Heart left ventricle (tissue), 16 donors: ENCODE data around the gene FBXL17. TPM values are rescaled to one million over a fixed set of nuclear protein-coding genes. Genes with fewer than 3 reads are reported as not detected.
A peak's percentile ranks its signal among the peaks of the same experiment; 100 is the strongest.

Experiments used
- ATAC-seq, 4 donors: fragments of 200-7000 bp; cut with Tn5 transposase; one replicate each; pipeline ENCODE4 v1.9.1; 2020 to 2022; ENCODE audit warnings: moderate library complexity in 4 of 4, mild to moderate bottlenecking in 3 of 4, moderate number of reproducible peaks in 1 of 4
- DNase-seq, 5 donors: peaks; one replicate each; pipeline ENCODE4 v3.0.0-alpha.2; 2020
- H3K27ac ChIP-seq, 12 donors: fragments of 200-600 bp; sonication (generic) in 4 of 12; one replicate each; pipeline versions ENCODE4 v1.5.0 to v1.8.0; 2016 to 2022; ENCODE audit warnings: mild to moderate bottlenecking in 2 of 12
- H3K27me3 ChIP-seq, 9 donors: fragments of 200-600 bp; sonication (generic) in 2 of 9; one replicate each; pipeline versions ENCODE4 v1.5.1 to v1.8.0; 2016 to 2022; ENCODE audit warnings: mild to moderate bottlenecking in 3 of 9
- H3K36me3 ChIP-seq, 9 donors: fragments of 200-600 bp; sonication (generic) in 2 of 9; one replicate each; pipeline versions ENCODE4 v1.5.0 to v1.8.0; 2018 to 2022; ENCODE audit warnings: mild to moderate bottlenecking in 2 of 9
- H3K4me1 ChIP-seq, 12 donors: fragments of 200-600 bp; sonication (generic) in 4 of 12; one replicate each; pipeline versions ENCODE4 v1.5.0 to v1.8.0; 2016 to 2022; ENCODE audit warnings: mild to moderate bottlenecking in 3 of 12
- H3K4me3 ChIP-seq, 12 donors: fragments of 200-600 bp; sonication (generic) in 4 of 12; one replicate each; pipeline versions ENCODE4 v1.5.0 to v1.8.0; 2017 to 2022; ENCODE audit warnings: mild to moderate bottlenecking in 9 of 12, moderate library complexity in 4 of 12
- H3K9me3 ChIP-seq, 12 donors: fragments of 200-600 bp; sonication (generic) in 4 of 12; one replicate each; pipeline versions ENCODE4 v1.5.0 to v1.8.0; 2016 to 2022; ENCODE audit warnings: mild to moderate bottlenecking in 1 of 12
- POLR2A ChIP-seq, 2 donors: fragments of 450-650 bp; IDR thresholded peaks; one replicate each; pipeline ENCODE4 v1.6.1; 2017; ENCODE audit warnings: antibody characterized with exemption in 2 of 2, mild to moderate bottlenecking in 2 of 2, moderate library complexity in 2 of 2
- WGBS, 4 donors: extraction: QIAGEN DNeasy Blood & Tissue Kit in 2 of 4; methylation state at CpG; one replicate each; pipeline versions ENCODE4 v1.1.5 to v1.1.7; 2013 to 2018; 5-methylcytosine and 5-hydroxymethylcytosine counted together
- intact Hi-C, 10 donors: fragments of 100-400 bp; cut with DNase I; formaldehyde crosslinking; loops; one replicate each; pipeline versions ENCODE4 v1.11.1 to v1.14.2; 2022
- polyA plus RNA-seq, 2 donors: library from polyadenylated mRNA; stranded (reverse); fragments of 200-250 nt; gene quantifications; one replicate each; pipeline ENCODE4 v1.2.3, GENCODE V29; 2013
- total RNA-seq, 9 donors: library from RNA; depleted of rRNA in 2 of 9; stranded (reverse); fragments of >200 nt in 2 of 9; fragmentation: NEBNext Ultra II Directional in 3 of 9; extraction: Animal tissue kit (Norgen Biotek cat#: 25700) in 3 of 9; gene quantifications; one replicate each; pipeline versions ENCODE4 v1.1.0 to v1.2.4, GENCODE V29; 2016 to 2023
- TF ChIP-seq, protein P1 (sequence below), 12 donors: fragments of 200-600 bp; sonication (generic) in 4 of 12; IDR thresholded peaks; one replicate each; pipeline versions ENCODE4 v1.5.0 to v1.8.0; 2018 to 2022; ENCODE audit warnings: antibody characterized with exemption in 12 of 12, mild to moderate bottlenecking in 5 of 12
- donor health status: ischemic (EF 13 %, LVEDD 7.1; RV severe dilation, severe dysfunction).
- donor health status: healthy with polysubstance abuse.
- donor health status: DM: no; HTN: yes; CAD: no.
- donor health status: DM: no; HTN: no; CAD: no.
- donor health status: ischemic (EF 25% LVEDD 6.9; RV normal size, moderate dysfunction).
- donor health status: ischemic (EF 25% LVEDD 5.7; RV mildly dilated, moderate dysfunction).
- donor health status: healthy.
- donor health status: DM: yes; HTN: yes; CAD: no.
- donor health status: ischemic (EF 35%, LVEDD 5.7; RV mildly dilated, moderate dysfunction).
- donor health status: nonischemic (EF 11% LVEDD 7.7; RV severe dilation, severe dysfunction).
- donor health status: DM: yes; HTN: yes; CAD: no.
- donor health status: PGD.
- donor health status: ischemic (EF 29% LVEDD 5.4; RV normal size, mild dysfunction).
- donor health status: nonischemic (EF 23%, LVEDD 6.1; RV moderate dilation, normal function).

The FBXL17 gene
- total and polyA plus RNA-seq, 11 donors: 10.2 to 39.4 (median 33.1) TPM

DNA sequence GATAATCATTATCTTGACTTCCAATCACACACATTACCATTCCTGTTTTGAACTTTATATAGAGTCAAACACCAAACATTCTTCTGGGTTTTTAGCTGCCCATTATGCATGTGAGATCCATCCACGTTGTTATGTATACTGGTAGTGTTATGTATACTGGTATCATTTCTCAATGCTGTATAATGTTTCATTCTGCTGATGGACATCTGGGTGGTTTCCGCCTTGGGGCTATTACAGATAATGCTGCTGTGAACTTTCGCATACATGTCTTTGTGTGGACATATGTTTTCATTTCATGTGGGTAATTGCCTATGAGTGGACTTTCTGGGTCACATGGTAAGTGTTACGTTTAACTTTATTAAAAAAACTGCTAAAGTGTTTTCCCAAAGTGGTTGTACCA lies 493.4 kb downstream of the FBXL17 start:
- DNase-seq (no peak), ATAC-seq (no peak)
- Histone ChIP-seq H3K4me3 (no peak overlapping the region), H3K9me3 (no peaks in the 10 kb centered on the region), H3K27me3 (no peaks in the 10 kb centered on the region), H3K36me3 (no peaks in the 10 kb centered on the region), H3K27ac (no peak overlapping the region), H3K4me1 (peaks cover 0 to 23% (median 3%) of the 10 kb centered on the region in 12 donors)
- WGBS, 4 donors: 95 to 98% (median 97%) methylated on average over 4 of the region's 4 CpGs
- intact Hi-C loops: no loop called here
- TF ChIP-seq, protein P1, sequence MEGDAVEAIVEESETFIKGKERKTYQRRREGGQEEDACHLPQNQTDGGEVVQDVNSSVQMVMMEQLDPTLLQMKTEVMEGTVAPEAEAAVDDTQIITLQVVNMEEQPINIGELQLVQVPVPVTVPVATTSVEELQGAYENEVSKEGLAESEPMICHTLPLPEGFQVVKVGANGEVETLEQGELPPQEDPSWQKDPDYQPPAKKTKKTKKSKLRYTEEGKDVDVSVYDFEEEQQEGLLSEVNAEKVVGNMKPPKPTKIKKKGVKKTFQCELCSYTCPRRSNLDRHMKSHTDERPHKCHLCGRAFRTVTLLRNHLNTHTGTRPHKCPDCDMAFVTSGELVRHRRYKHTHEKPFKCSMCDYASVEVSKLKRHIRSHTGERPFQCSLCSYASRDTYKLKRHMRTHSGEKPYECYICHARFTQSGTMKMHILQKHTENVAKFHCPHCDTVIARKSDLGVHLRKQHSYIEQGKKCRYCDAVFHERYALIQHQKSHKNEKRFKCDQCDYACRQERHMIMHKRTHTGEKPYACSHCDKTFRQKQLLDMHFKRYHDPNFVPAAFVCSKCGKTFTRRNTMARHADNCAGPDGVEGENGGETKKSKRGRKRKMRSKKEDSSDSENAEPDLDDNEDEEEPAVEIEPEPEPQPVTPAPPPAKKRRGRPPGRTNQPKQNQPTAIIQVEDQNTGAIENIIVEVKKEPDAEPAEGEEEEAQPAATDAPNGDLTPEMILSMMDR (IDR thresholded peaks at IDR 0.05): no peak
- TF ChIP-seq POLR2A (IDR thresholded peaks at IDR 0.05): no peak

DNA sequence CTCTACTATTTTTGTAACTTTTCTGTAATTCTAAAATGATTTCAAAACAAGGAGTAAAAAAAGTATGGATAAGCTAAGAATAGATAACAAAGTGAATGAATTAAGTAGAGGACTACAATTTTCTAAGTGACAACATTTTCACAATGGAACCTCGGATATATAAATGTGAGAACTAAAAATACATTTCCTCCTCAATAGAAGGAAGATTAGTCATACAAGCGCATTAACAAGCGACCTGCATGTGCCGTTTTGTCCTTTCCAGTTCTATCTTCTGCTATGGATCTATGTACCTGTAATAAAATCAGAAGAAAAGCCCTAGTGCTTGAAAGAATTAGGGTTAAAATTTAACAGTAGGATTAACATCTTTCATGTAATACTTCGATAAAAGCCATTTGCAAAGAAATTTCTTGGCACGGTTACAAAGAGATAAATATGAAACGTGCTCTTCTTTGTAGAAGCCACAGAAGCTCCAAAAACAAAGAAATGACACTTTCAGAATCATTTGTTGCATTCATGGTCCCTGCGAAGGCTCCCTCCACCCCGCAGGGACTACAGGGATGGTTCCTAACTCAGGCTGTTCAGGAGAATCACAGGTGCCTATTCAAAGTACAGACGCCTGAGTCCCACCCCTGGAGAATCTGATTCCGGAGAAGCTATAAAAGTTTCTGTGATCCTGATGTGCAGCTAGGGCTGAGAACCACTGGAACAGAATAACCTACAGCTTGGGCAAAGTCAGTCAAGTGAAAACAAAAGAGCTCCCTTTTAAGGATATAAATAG lies 494.5 kb downstream of the FBXL17 start:
- Histone ChIP-seq H3K4me3 (peak overlapping the region in 4 of 12 donors; percentile 8 to 16 (median 11)), H3K27me3 (no peaks in the 10 kb centered on the region), H3K27ac (no peak overlapping the region), H3K9me3 (no peaks in the 10 kb centered on the region), H3K36me3 (no peaks in the 10 kb centered on the region), H3K4me1 (peaks cover 0 to 15% (median 1%) of the 10 kb centered on the region in 12 donors)
- TF ChIP-seq, protein P1 (IDR thresholded peaks at IDR 0.05): no peak
- no peak for TF ChIP-seq POLR2A (IDR thresholded peaks at IDR 0.05)
- peak in 1 of 4 donors; percentile 54 for ATAC-seq
- DNase-seq: no peak
- WGBS, 4 donors: 41 to 52% (median 49%) methylated on average over 11 of the region's 11 CpGs
- intact Hi-C loops: no loop called here

DNA sequence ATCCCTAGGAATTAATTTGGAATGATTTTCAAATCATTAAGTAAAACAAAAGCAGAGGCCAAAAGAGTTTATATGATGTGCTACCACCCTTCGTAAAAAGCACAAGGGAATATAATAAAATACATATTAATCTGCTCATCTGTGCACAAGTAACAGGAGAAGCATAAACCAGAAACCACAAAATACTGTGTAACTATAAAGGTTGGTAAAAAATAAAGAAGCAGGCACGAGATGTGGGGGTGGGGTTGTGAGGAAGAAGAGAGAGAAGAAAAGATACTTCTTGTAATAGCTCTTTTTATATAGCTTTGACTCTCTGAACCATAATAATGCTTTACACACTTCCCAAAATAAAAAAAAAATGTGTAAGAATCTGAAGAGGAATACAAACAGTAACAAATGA lies 496.3 kb downstream of the FBXL17 start:
- WGBS, 4 donors: 89 to 94% (median 93%) methylated on average over 2 of the region's 2 CpGs
- intact Hi-C loops: no loop called here
- Histone ChIP-seq H3K4me1 (peaks cover 0 to 15% (median 1%) of the 10 kb centered on the region in 12 donors), H3K36me3 (peaks cover 0 to 5% (median 0%) of the 10 kb centered on the region in 9 donors), H3K9me3 (no peaks in the 10 kb centered on the region), H3K4me3 (no peak overlapping the region), H3K27me3 (no peaks in the 10 kb centered on the region), H3K27ac (no peak overlapping the region)
- no peak for TF ChIP-seq POLR2A (IDR thresholded peaks at IDR 0.05)
- TF ChIP-seq, protein P1 (IDR thresholded peaks at IDR 0.05): no peak
- ATAC-seq (no peak), DNase-seq (no peak)

DNA sequence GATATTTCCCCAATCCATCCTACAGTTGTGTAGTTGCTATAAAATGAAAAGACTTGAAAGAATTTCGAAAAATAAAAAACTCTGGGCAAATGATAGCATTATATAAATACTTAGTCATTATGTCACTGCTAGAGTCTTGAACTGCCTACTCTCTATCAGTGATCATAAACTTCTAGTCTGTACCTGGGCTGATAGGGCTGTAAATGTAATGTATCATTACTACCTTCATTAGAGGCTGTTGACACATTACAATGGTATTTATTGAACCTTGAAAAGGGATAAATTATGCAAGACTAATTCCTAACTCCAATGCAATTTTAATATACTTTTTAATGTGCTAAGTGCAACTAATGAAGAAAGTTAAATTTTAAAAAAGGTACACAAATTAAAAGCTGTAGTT lies 497.0 kb downstream of the FBXL17 start:
- H3K27ac ChIP-seq: no peak overlapping the region
- no peaks in the 10 kb centered on the region for H3K27me3 ChIP-seq
- H3K36me3 ChIP-seq: peaks cover 0 to 5% (median 0%) of the 10 kb centered on the region in 9 donors
- intact Hi-C loops: no loop called here
- TF ChIP-seq POLR2A (IDR thresholded peaks at IDR 0.05): no peak
- TF ChIP-seq, protein P1 (IDR thresholded peaks at IDR 0.05): no peak
- ATAC-seq: no peak
- DNase-seq: no peak
- 91 to 98% (median 95%) methylated on average over 1 of the region's 1 CpG for WGBS, 4 donors
- H3K4me1 ChIP-seq: peaks cover 0 to 15% (median 1%) of the 10 kb centered on the region in 12 donors
- no peak overlapping the region for H3K4me3 ChIP-seq
- H3K9me3 ChIP-seq: no peaks in the 10 kb centered on the region
